SK-MEL-5 (cell line): ENCODE data around the gene E2F7. TPM values are rescaled to one million over a fixed set of nuclear protein-coding genes. Genes with fewer than 3 reads are reported as not detected.

Source experiments
- DNase-seq: peaks from one replicate; pipeline ENCODE4 v3.0.0-alpha.2; 2016; ENCODE audit warnings: low read depth, low spot score
- in situ Hi-C: cut with HindIII; loops from 2 replicates; pipeline ENCODE4 v1.10.0; 2016; ENCODE audit warnings: low sequenced_read_pairs, high pct_unique_total_duplicates, low pct_unique_long_range_greater_than_20kb
- total RNA-seq: library from RNA; depleted of rRNA; stranded (reverse); fragments of >200 nt; shearing (Covaris generic); gene quantifications from 2 replicates; pipeline ENCODE4 v1.2.3, GENCODE V29; 2014; rRNA removed

Gene E2F7
- total RNA-seq, 1 experiment from 2014 or later, result 5.0 TPM

DNA sequence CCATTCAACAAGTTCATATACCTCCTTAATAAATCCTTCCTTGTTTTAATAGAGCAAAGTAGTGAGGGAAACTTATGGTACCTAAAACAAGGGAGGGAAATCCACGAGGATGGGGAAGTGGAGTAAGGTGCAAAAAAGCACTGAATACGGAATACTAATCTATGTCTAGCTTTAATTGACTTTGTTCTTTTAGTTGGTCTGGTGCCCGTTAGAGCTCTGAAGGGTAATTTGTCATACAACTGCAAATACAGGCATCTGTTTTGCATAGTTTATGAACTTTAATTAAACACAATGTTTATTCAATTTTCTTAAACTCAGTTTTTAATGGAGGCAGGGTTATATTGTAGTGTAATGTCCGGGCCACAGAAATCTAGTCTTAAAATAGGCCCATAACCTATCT is 67.0 kb downstream of the E2F7 start:
- no peak for DNase-seq

DNA sequence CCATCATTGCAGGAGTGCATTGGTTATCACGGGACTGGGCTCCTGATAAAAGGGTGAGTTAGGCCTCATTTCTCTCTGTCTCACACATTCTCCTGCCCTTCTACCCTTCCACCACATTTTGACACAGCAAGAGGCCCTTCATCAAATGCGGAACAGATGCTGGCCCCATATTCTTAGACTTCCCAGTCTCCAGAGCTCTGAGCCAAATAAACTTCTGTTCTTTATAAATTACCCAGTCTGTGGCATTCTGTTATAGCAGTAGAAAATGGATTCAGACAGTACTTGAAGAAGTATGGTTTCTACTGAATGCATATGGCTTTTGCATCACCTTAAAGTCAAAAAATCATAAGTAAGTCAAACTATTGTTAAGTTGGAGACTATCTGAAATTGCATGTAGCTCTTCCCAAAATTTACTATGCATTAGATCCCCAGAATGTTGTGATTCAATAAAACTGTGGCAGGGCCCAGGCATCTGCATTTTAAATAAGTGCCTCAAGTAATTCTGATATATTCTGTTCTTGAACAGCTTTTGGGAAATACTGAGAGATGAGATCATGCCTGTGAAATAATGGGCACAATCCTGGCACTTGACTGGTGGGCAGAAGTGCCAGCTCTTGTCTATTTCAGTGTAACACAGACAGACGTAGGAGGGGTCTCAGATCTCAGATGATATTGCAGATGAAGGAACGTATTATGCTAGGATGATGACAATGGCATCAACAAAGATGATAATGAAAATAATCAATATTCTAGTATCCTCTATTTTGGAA is 68.2 kb downstream of the E2F7 start:
- DNase-seq, result no peak
- in situ Hi-C loops, result no loop called here

More for the DNA sequence above, 67.0 kb downstream of the E2F7 start:
- in situ Hi-C loops, result no loop called here

DNA sequence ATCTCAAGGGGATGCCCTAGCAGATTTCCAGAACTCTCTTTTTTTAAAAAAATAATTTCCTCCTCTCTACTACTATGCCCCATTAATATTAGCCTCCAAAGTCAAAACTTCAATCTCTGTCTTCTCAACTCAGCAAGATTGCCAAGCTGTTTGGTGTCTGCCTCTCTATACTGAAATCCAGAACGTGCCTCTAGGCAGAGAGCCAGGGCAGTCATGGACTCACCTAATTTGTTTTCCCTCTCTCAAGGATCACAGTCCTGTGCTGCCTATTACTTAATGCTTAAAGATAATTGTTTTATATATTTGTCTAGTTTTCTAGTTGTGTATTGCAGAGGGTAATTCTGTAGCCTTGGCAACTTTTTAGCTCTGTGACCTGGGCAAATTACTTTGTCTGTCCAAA is 74.7 kb downstream of the E2F7 start:
- no peak for DNase-seq
- in situ Hi-C loops, result no loop called here

DNA sequence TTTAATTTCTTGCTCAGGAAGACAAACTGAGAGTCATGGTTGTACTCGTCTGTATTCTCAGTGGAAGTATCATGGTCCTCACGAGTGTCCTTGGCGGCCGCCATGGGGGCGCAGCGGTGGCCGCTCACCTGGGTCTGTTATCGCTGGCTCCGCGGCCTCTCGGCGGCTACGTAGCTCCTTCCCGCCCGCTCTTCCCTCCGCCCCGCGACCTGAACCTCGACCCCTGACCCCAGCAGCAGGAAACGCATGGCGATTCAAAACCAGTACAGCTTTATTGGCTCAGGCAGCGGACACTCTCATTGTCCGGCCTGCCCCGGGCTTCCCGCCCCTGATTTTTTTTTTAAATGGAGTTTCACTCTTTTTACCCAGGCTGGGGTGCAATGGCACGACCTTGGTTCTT is 80.8 kb downstream of the E2F7 start:
- DNase-seq, result no peak
- in situ Hi-C loops, result no loop called here

DNA sequence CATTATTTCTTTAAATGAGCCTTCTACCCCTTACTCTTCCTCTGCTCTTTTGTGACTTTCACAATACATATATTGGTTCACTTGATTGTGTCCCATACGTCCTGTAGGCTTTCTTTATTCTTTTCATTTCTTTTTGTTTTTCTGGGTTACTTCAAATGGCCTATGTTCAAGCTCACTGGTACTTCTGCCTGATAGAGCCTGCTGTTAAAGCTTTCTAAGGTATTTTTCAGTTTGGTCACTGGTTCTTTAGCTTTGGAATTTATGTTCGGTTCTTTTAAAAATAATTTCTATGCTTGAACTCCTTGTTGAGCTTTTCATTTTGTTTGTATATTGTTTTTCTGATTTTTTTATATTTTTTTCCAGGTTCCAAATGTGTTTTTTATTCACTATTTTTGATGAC is 81.9 kb downstream of the E2F7 start:
- no peak for DNase-seq
- in situ Hi-C loops, result no loop called here

DNA sequence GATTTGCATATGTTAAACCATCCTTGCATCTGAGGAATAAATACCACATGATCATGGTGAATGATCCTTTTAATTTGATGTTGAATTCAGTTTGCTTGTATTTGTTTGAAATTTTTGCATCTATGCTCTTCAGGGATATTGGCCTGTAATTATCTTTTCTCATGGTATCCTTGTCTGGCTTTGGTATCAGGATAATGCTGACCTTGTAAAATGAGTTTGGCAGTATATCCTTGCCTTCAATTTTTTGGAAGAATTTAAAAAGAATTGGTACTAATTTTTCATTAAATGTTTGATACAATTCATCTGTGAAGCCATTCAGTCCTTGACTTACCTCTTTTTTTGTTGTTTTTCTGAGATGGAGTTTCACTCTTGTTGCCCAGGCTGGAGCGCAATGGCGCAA is 85.2 kb downstream of the E2F7 start:
- DNase-seq, result no peak
- in situ Hi-C loops, result no loop called here

DNA sequence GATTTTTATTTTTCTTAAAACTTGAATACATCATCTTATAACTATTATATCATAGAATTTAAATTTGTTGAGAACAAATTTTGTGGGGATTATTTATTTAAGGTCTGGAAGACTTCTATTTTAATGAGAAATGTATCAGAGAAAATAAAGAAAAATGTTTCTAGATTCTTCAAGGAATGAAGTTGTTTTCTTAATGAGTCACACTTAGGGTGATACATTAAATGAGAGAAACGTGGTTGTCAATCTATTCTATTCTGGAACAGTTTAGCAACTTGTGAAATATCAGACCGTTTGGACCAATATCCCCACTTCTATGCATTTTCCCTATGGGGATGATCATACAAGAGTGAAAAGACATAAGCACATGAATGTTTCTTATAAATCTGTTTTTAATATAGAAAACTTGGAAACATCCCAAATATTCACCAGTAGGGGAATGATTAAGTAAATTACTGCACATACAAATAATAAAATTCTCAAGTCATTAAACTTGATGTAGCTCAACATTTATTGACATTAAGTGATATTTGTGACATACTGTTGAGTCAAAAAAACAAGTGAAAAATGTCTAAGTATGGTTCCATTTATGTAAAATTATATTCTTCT is 88.5 kb downstream of the E2F7 start:
- no peak for DNase-seq
- in situ Hi-C loops, result no loop called here

Other genes starting within 250 kb of the E2F7 start
- gene CSRP2, start 186.6 kb downstream of the E2F7 start, total RNA-seq, result 20.2 TPM in 2 replicates